H9 (cell line): ENCODE data around the gene CAPN12. TPM values are rescaled to one million over a fixed set of nuclear protein-coding genes. Genes with fewer than 3 reads are reported as not detected.

ENCODE experiments used
- DNase-seq: peaks from one replicate; pipeline ENCODE4 v3.0.0-alpha.2; 2017
- H2AFZ ChIP-seq: one replicate; pipeline ENCODE4 v1.6.1; 2013; ENCODE audit warnings: mild to moderate bottlenecking, low read length, control low read depth, moderate library complexity
- H2AK5ac ChIP-seq: 2 replicates; pipeline ENCODE4 v1.6.1; 2013; ENCODE audit warnings: low read length, control low read depth, mixed read lengths; ENCODE audit not compliant: insufficient read length
- H2BK120ac ChIP-seq: one replicate; pipeline ENCODE4 v1.6.1; 2013; ENCODE audit warnings: low read depth, mild to moderate bottlenecking, low read length, control low read depth, inconsistent platforms; ENCODE audit not compliant: poor library complexity, severe bottlenecking
- H2BK12ac ChIP-seq: 2 replicates; pipeline ENCODE4 v1.6.1; 2013; ENCODE audit warnings: low read length, control low read depth, mixed read lengths, low read depth; ENCODE audit not compliant: insufficient read length
- H2BK15ac ChIP-seq: 2 replicates; pipeline ENCODE4 v1.6.1; 2013; ENCODE audit warnings: low read depth, low read length, control low read depth
- H2BK20ac ChIP-seq: one replicate; pipeline ENCODE4 v1.6.1; 2013; ENCODE audit warnings: low read depth, mild to moderate bottlenecking, low read length, control low read depth, inconsistent platforms; ENCODE audit not compliant: poor library complexity, severe bottlenecking
- H2BK5ac ChIP-seq: 2 replicates; pipeline ENCODE4 v1.6.1; 2013; ENCODE audit warnings: low read length, control low read depth, mixed read lengths; ENCODE audit not compliant: insufficient read length
- H3K14ac ChIP-seq: 2 replicates; pipeline ENCODE4 v1.6.1; 2013; ENCODE audit warnings: low read length, control low read depth; ENCODE audit not compliant: insufficient read depth
- H3K18ac ChIP-seq: 2 replicates; pipeline ENCODE4 v1.6.1; 2013; ENCODE audit warnings: low read depth, mild to moderate bottlenecking, mixed read lengths, low read length, control low read depth; ENCODE audit not compliant: insufficient read length
- H3K23ac ChIP-seq: 2 replicates; pipeline ENCODE4 v1.6.1; 2013; ENCODE audit warnings: low read length, control low read depth, mixed read lengths, low read depth; ENCODE audit not compliant: insufficient read length
- H3K23me2 ChIP-seq: 2 replicates; pipeline ENCODE4 v1.6.1; 2013; ENCODE audit warnings: low read depth, mild to moderate bottlenecking, mixed read lengths, low read length, control low read depth; ENCODE audit not compliant: insufficient read length, poor library complexity, severe bottlenecking
- H3K27ac ChIP-seq: 2 replicates; pipeline ENCODE4 v1.5.1; 2013; ENCODE audit warnings: low read length, control low read depth, mixed read lengths, low read depth; ENCODE audit not compliant: insufficient read length
- H3K27me3 ChIP-seq: 2 replicates; pipeline ENCODE4 v1.6.1; 2013; ENCODE audit warnings: low read length, control low read depth, inconsistent platforms; ENCODE audit not compliant: insufficient read depth
- H3K4ac ChIP-seq: 2 replicates; pipeline ENCODE4 v1.6.1; 2013; ENCODE audit warnings: low read depth, mild to moderate bottlenecking, control low read depth, inconsistent platforms, low read length, moderate library complexity
- H3K4me1 ChIP-seq: 2 replicates; pipeline ENCODE4 v1.6.1; 2013; ENCODE audit warnings: low read length, control low read depth, inconsistent platforms; ENCODE audit not compliant: insufficient read depth
- H3K4me2 ChIP-seq: 2 replicates; pipeline ENCODE4 v1.6.1; 2013; ENCODE audit warnings: low read length, control low read depth, mixed read lengths; ENCODE audit not compliant: insufficient read length, insufficient read depth
- H3K56ac ChIP-seq: 2 replicates; pipeline ENCODE4 v1.6.1; 2013; ENCODE audit warnings: low read depth, mild to moderate bottlenecking, mixed read lengths, low read length, control low read depth; ENCODE audit not compliant: insufficient read length
- H3K79me1 ChIP-seq: 2 replicates; pipeline ENCODE4 v1.6.1; 2013; ENCODE audit warnings: low read depth, mild to moderate bottlenecking, moderate library complexity, low read length, control low read depth, inconsistent platforms; ENCODE audit not compliant: insufficient read depth, poor library complexity, severe bottlenecking
- H3K79me2 ChIP-seq: 2 replicates; pipeline ENCODE4 v1.6.1; 2013; ENCODE audit warnings: low read length, control low read depth, inconsistent platforms; ENCODE audit not compliant: insufficient read depth
- H3K9ac ChIP-seq: 2 replicates; pipeline ENCODE4 v1.6.1; 2013; ENCODE audit warnings: low read length, control low read depth, mixed read lengths; ENCODE audit not compliant: insufficient read length; ENCODE audit errors: extremely low read depth
- H3K9me3 ChIP-seq: one replicate; pipeline ENCODE4 v1.6.1; 2013; ENCODE audit warnings: low read depth, low read length, inconsistent platforms; ENCODE audit not compliant: control insufficient read depth
- H3T11ph ChIP-seq: one replicate; pipeline ENCODE4 v1.6.1; 2013; ENCODE audit warnings: mild to moderate bottlenecking, low read length, control low read depth, inconsistent platforms
- H4K20me1 ChIP-seq: one replicate; pipeline ENCODE4 v1.6.1; 2013; ENCODE audit not compliant: control insufficient read depth, insufficient read length, insufficient read depth
- H4K5ac ChIP-seq: 2 replicates; pipeline ENCODE4 v1.6.1; 2013; ENCODE audit warnings: low read depth, mild to moderate bottlenecking, mixed read lengths, low read length, control low read depth; ENCODE audit not compliant: insufficient read length
- H4K8ac ChIP-seq: replicated peaks from 2 replicates; pipeline ENCODE4 v1.6.1; 2013; ENCODE audit warnings: low read length, control low read depth, mixed read lengths, low read depth; ENCODE audit not compliant: insufficient read length
- H4K91ac ChIP-seq: 2 replicates; pipeline ENCODE4 v1.6.1; 2013; ENCODE audit warnings: low read depth, mild to moderate bottlenecking, moderate library complexity, mixed read lengths, low read length, control low read depth; ENCODE audit not compliant: insufficient read length
- H3K27ac Mint-ChIP-seq, 3 experiments: 2 replicates in 2 of 3; 3 replicates in 1 of 3; pipeline ENCODE4 v1.8.0; 2020 to 2021; ENCODE audit warnings: mixed read lengths in 3 of 3, mild to moderate bottlenecking in 1 of 3, moderate library complexity in 1 of 3
- H3K27me3 Mint-ChIP-seq: 2 replicates; pipeline ENCODE4 v1.8.0; 2021; ENCODE audit warnings: low read depth, mild to moderate bottlenecking, moderate library complexity, mixed read lengths
- H3K36me3 Mint-ChIP-seq, 3 experiments: 2 replicates in 2 of 3; 3 replicates in 1 of 3; pipeline ENCODE4 v1.8.0; 2020 to 2021; ENCODE audit warnings: low read depth in 3 of 3, mixed read lengths in 3 of 3; ENCODE audit not compliant: insufficient read depth in 1 of 3
- H3K4me1 Mint-ChIP-seq, 2 experiments: 2 replicates each; pipeline ENCODE4 v1.8.0; 2020; ENCODE audit warnings: mixed read lengths in 2 of 2
- H3K4me3 Mint-ChIP-seq, 2 experiments: 2 replicates in 1 of 2; 3 replicates in 1 of 2; pipeline ENCODE4 v1.8.0; 2020 to 2021; ENCODE audit warnings: mild to moderate bottlenecking in 2 of 2, mixed read lengths in 2 of 2, moderate library complexity in 1 of 2
- H3K9me3 Mint-ChIP-seq, 2 experiments: 2 replicates in 1 of 2; 3 replicates in 1 of 2; pipeline ENCODE4 v1.8.0; 2020; ENCODE audit warnings: mild to moderate bottlenecking in 2 of 2, mixed read lengths in 2 of 2, moderate library complexity in 1 of 2
- CTCF ChIP-seq: fragments of 200-600 bp; sonication (generic); conservative IDR thresholded peaks from 3 replicates; pipeline ENCODE4 v1.8.0; 2021; ENCODE audit warnings: antibody characterized with exemption, mild to moderate bottlenecking
- WGBS: extraction: QIAGEN DNeasy Blood & Tissue Kit; methylation state at CpG from one replicate; pipeline ENCODE4 v1.1.7; 2013; ENCODE audit warnings: missing lambda C conversion rate, low lambda C conversion rate, mixed read lengths; ENCODE audit not compliant: insufficient read length; ENCODE audit errors: extremely low coverage; 5-methylcytosine and 5-hydroxymethylcytosine counted together
- total RNA-seq: library from RNA; stranded (reverse); gene quantifications from 2 replicates; pipeline ENCODE4 v1.2.1, GENCODE V29; 2021

Gene CAPN12
- total RNA-seq, 1 experiment from 2014 or later = 10.5 TPM

DNA sequence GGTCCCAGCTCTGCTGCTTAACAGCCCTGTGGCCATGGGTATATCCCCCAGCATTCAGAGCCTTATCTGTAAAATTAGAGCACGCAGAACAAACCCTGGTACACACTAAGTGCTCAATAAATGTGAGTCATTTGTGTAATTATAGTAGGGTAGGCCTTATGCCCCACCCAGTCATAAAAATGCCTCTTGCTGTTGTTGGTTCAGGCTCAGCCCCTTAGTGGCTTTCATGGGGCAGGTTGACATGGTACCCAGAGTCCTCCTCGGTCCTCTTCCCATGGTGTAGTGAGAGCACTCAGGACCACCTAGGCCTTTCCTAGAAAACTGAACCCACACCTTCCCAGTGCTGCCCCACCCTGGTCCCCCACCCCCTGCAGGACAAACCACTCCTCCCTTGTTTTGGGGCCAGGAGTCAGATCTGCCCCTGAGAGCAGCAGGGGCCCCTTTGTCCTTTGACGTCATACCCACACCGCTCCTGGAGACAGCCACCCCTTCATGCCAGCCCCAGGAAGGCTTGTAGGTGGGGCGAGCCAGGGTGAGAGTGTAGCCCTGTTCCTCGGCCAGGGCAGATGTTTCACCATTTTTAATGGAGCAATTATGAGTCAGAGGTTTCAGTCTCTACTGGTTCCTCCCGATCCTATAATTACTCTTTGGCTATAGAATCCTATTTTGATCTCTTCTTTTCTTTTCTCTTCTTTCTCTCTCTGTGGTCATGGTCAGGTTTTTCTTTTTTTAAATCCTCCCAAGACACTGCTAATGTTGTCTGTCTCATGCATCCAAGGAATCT, 60.0 kb downstream of the CAPN12 start:
- peaks cover 20% of the 10 kb centered on the region; the same call in 1 of the 2 replicates for H3K79me2 ChIP-seq
- H3K27me3 ChIP-seq = no peaks in the 10 kb centered on the region
- peak overlapping the region; percentile 46 for H4K91ac ChIP-seq
- H3K4me1 Mint-ChIP-seq = peaks cover 57 to 66% of the 10 kb centered on the region in 2 experiments
- H3K36me3 Mint-ChIP-seq = peaks cover 23 to 37% (median 35%) of the 10 kb centered on the region in 3 experiments; a peak in 6 of 7 replicates
- peak overlapping the region; percentile 95; the same call in 1 of the 2 replicates for H3K4ac ChIP-seq
- peak overlapping the region; percentile 86 for H3T11ph ChIP-seq
- peak overlapping the region; percentile 86 for H3K27ac ChIP-seq
- peak overlapping the region; percentile 97 to 100 (median 98) for H3K27ac Mint-ChIP-seq
- peak overlapping the region; percentile 97 for H3K18ac ChIP-seq
- H4K8ac ChIP-seq = no peak overlapping the region
- peak overlapping the region; percentile 90 for H3K14ac ChIP-seq
- H3K9me3 ChIP-seq = no peaks in the 10 kb centered on the region
- peak overlapping the region; percentile 71 for H2BK12ac ChIP-seq
- H3K9ac ChIP-seq = peak overlapping the region; percentile 34
- peak; percentile 46 for DNase-seq
- peaks cover 15% of the 10 kb centered on the region; the same call in 1 of the 2 replicates for H3K4me1 ChIP-seq
- H2BK120ac ChIP-seq = peak overlapping the region; percentile 99
- H3K79me1 ChIP-seq = peaks cover 3% of the 10 kb centered on the region
- H4K20me1 ChIP-seq = no peaks in the 10 kb centered on the region
- peak overlapping the region; percentile 16 to 54; a peak in 4 of 5 replicates for H3K4me3 Mint-ChIP-seq
- H3K23me2 ChIP-seq = no peaks in the 10 kb centered on the region
- H2BK20ac ChIP-seq = no peak overlapping the region
- peak overlapping the region; percentile 21 for H2AK5ac ChIP-seq
- TF ChIP-seq CTCF = no peak
- peaks cover 0 to 4% of the 10 kb centered on the region in 2 experiments; a peak in 3 of 5 replicates for H3K9me3 Mint-ChIP-seq
- H2AFZ ChIP-seq = no peak overlapping the region
- no peak overlapping the region for H3K23ac ChIP-seq
- H2BK5ac ChIP-seq = peak overlapping the region; percentile 84
- no peaks in the 10 kb centered on the region for H3K27me3 Mint-ChIP-seq
- H4K5ac ChIP-seq = peak overlapping the region; percentile 47
- H3K56ac ChIP-seq = no peak overlapping the region
- no CpG with 5 or more reads among the region's 7 CpGs for WGBS
- no peak overlapping the region for H3K4me2 ChIP-seq
- no peak overlapping the region for H2BK15ac ChIP-seq
